Astrocyte of the spinal cord (primary cell): ENCODE results near the gene PCSK2.

ENCODE experiments used
- DNase-seq: peaks from one replicate; pipeline ENCODE4 v3.0.0; 2011; ENCODE audit warnings: low read depth, low spot score
- H3K4me3 ChIP-seq: 2 replicates; pipeline ENCODE4 v1.5.1; 2011; ENCODE audit warnings: low read depth, mild to moderate bottlenecking, low read length, moderate library complexity
- CTCF ChIP-seq: IDR thresholded peaks from 2 replicates; pipeline ENCODE4 v1.5.1; 2012; ENCODE audit warnings: low read depth, mild to moderate bottlenecking, low read length, inconsistent platforms
- in situ Hi-C: cut with HindIII; loops from 2 replicates; pipeline ENCODE4 v1.10.0; 2017; ENCODE audit warnings: low sequenced_read_pairs

PCSK2 gene

GRCh38 chr20:17525132-17525531 lies 298.3 kb downstream of the PCSK2 start:
- no peak for TF ChIP-seq CTCF
- H3K4me3 ChIP-seq, result no peak overlapping the region
- in situ Hi-C loops, result no loop called here
- DNase-seq, result no peak

GRCh38 chr20:17525650-17526049 lies 298.8 kb downstream of the PCSK2 start:
- no peak overlapping the region for H3K4me3 ChIP-seq
- in situ Hi-C loops, result no loop called here
- DNase-seq, result no peak
- TF ChIP-seq CTCF, result no peak

- no peak for TF ChIP-seq CTCF
- H3K4me3 ChIP-seq, result no peak overlapping the region
- no peak for DNase-seq
- in situ Hi-C loops, result no loop called here
Measured at GRCh38 chr20:17529586-17529985, 302.7 kb downstream of the PCSK2 start.

- in situ Hi-C loops, result no loop called here
- DNase-seq, result no peak
- H3K4me3 ChIP-seq, result no peak overlapping the region
- no peak for TF ChIP-seq CTCF
Measured at GRCh38 chr20:17530153-17530552, 303.3 kb downstream of the PCSK2 start.

- in situ Hi-C loops, result no loop called here
- peak within 1 kb of the TSS; percentile 43 for H3K4me3 ChIP-seq
- DNase-seq, result peak; percentile 56
- TF ChIP-seq CTCF, result no peak
Measured at GRCh38 chr20:17530716-17531664, 304.1 kb downstream of the PCSK2 start, which contains the start of gene BFSP1. TSS of gene BFSP1 (minus strand) at chr20:17531379. CDS start at chr20:17531329, 50 bp downstream.

- TF ChIP-seq CTCF, result no peak
- in situ Hi-C loops, result no loop called here
- H3K4me3 ChIP-seq, result peak overlapping the region; percentile 43
- no peak for DNase-seq
Measured at GRCh38 chr20:17531665-17532025, 304.8 kb downstream of the PCSK2 start.
